ENCODE results near the gene AK9.

- TF ChIP-seq CTCF (conservative IDR thresholded peaks at IDR 0.05; ENCODE audit: low read depth, low read length): no peak
- TF ChIP-seq NFE2L2 (IDR thresholded peaks at IDR 0.05; ENCODE audit: low read depth, low read length): no peak
- no peak for TF ChIP-seq FOS (IDR thresholded peaks at IDR 0.05; ENCODE audit: low read depth, low read length)
- TF ChIP-seq POLR2A (IDR thresholded peaks at IDR 0.05; ENCODE audit: low read depth, low read length): no peak
- TF ChIP-seq, protein P1, sequence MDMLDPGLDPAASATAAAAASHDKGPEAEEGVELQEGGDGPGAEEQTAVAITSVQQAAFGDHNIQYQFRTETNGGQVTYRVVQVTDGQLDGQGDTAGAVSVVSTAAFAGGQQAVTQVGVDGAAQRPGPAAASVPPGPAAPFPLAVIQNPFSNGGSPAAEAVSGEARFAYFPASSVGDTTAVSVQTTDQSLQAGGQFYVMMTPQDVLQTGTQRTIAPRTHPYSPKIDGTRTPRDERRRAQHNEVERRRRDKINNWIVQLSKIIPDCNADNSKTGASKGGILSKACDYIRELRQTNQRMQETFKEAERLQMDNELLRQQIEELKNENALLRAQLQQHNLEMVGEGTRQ (IDR thresholded peaks at IDR 0.05; ENCODE audit: low read depth, low read length): no peak
- no peak for TF ChIP-seq RAD21 (IDR thresholded peaks at IDR 0.05; ENCODE audit: low read length)
- no peak for TF ChIP-seq MXI1 (IDR thresholded peaks at IDR 0.05; ENCODE audit: borderline replicate concordance, low read depth, low read length)
- TF ChIP-seq RFX5 (IDR thresholded peaks at IDR 0.05; ENCODE audit: low read depth, low read length): no peak
- TF ChIP-seq SMC3 (IDR thresholded peaks at IDR 0.05; ENCODE audit: low read depth, low read length): no peak
- TF ChIP-seq BHLHE40 (IDR thresholded peaks at IDR 0.05; ENCODE audit: low read depth, low read length): no peak
- TF ChIP-seq RCOR1 (IDR thresholded peaks at IDR 0.05; ENCODE audit: insufficient replicate concordance, low read length): no peak
- TF ChIP-seq, protein P2, sequence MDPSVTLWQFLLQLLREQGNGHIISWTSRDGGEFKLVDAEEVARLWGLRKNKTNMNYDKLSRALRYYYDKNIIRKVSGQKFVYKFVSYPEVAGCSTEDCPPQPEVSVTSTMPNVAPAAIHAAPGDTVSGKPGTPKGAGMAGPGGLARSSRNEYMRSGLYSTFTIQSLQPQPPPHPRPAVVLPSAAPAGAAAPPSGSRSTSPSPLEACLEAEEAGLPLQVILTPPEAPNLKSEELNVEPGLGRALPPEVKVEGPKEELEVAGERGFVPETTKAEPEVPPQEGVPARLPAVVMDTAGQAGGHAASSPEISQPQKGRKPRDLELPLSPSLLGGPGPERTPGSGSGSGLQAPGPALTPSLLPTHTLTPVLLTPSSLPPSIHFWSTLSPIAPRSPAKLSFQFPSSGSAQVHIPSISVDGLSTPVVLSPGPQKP (IDR thresholded peaks at IDR 0.05; ENCODE audit: borderline replicate concordance, low read depth, low read length): no peak
Observed at GRCh38 chr6:109478841-109479624, 212.0 kb downstream of the AK9 start.
